ENCODE measurements around the gene LNPEP.
"Not testable (repeated sequence)": the region's sequence is repeated elsewhere in the genome, so short reads cannot be mapped to it uniquely, and the experiment has no call there.

Gene LNPEP

GRCh38 chr5:97077246-97077645 lies 141.4 kb downstream of the LNPEP start:
- ATAC-seq (ENCODE audit: insufficient read depth, low read depth): no peak
- Histone ChIP-seq H3K9ac (ENCODE audit: low read depth, low read length) (no peak overlapping the region), H4K20me1 (ENCODE audit: insufficient read depth, low read length) (no peaks in the 10 kb centered on the region), H3K4me2 (ENCODE audit: insufficient read depth, low read length) (no peak overlapping the region), H2AFZ (ENCODE audit: low read depth, low read length) (no peak overlapping the region), H3K79me2 (ENCODE audit: insufficient read depth, low read length) (no peaks in the 10 kb centered on the region), H3K4me1 (ENCODE audit: insufficient read depth, low read length) (peaks cover 12% of the 10 kb centered on the region), H3K27me3 (ENCODE audit: insufficient read depth, low read length, poor library complexity) (no peaks in the 10 kb centered on the region), H3K4me3 (ENCODE audit: low read depth in 1 of 2, low read length in 2 of 2) (no peak overlapping the region), H3K36me3 (ENCODE audit: insufficient read depth, low read length) (no peaks in the 10 kb centered on the region), H3K27ac (ENCODE audit: low read length) (no peak overlapping the region), H3K9me3 (ENCODE audit: insufficient read depth, low read length, severe bottlenecking) (no peaks in the 10 kb centered on the region)
- TF ChIP-seq CTCF (IDR thresholded peaks at IDR 0.05; ENCODE audit: borderline replicate concordance, extremely low read depth, low read length, poor library complexity, severe bottlenecking) (no peak), EZH2 (IDR thresholded peaks at IDR 0.05; ENCODE audit: borderline replicate concordance, low read depth, low read length, severe bottlenecking) (no peak)
- DNase-seq: no peak

GRCh38 chr5:97078958-97079743 lies 143.3 kb downstream of the LNPEP start:
- ATAC-seq (ENCODE audit: insufficient read depth, low read depth) (no peak), DNase-seq (no peak)
- Histone ChIP-seq H3K4me1 (ENCODE audit: insufficient read depth, low read length) (peaks cover 14% of the 10 kb centered on the region), H3K4me2 (ENCODE audit: insufficient read depth, low read length) (no peak overlapping the region), H2AFZ (ENCODE audit: low read depth, low read length) (no peak overlapping the region), H3K27ac (ENCODE audit: low read length) (no peak overlapping the region), H3K27me3 (ENCODE audit: insufficient read depth, low read length, poor library complexity) (no peaks in the 10 kb centered on the region), H3K4me3 (ENCODE audit: low read depth in 1 of 2, low read length in 2 of 2) (no peak overlapping the region), H3K9me3 (ENCODE audit: insufficient read depth, low read length, severe bottlenecking) (no peaks in the 10 kb centered on the region), H4K20me1 (ENCODE audit: insufficient read depth, low read length) (no peaks in the 10 kb centered on the region), H3K36me3 (ENCODE audit: insufficient read depth, low read length) (no peaks in the 10 kb centered on the region), H3K79me2 (ENCODE audit: insufficient read depth, low read length) (no peaks in the 10 kb centered on the region), H3K9ac (ENCODE audit: low read depth, low read length) (no peak overlapping the region)
- TF ChIP-seq EZH2 (IDR thresholded peaks at IDR 0.05; ENCODE audit: borderline replicate concordance, low read depth, low read length, severe bottlenecking) (no peak), CTCF (IDR thresholded peaks at IDR 0.05; ENCODE audit: borderline replicate concordance, extremely low read depth, low read length, poor library complexity, severe bottlenecking) (no peak)

- not testable (repeated sequence) for DNase-seq; H2AFZ ChIP-seq (ENCODE audit: low read depth, low read length); H3K79me2 ChIP-seq (ENCODE audit: insufficient read depth, low read length); H3K27ac ChIP-seq (ENCODE audit: low read length); H3K36me3 ChIP-seq (ENCODE audit: insufficient read depth, low read length); H3K9ac ChIP-seq (ENCODE audit: low read depth, low read length); H3K27me3 ChIP-seq (ENCODE audit: insufficient read depth, low read length, poor library complexity); H3K4me3 ChIP-seq (ENCODE audit: low read depth in 1 of 2, low read length in 2 of 2); ATAC-seq (ENCODE audit: insufficient read depth, low read depth); H3K9me3 ChIP-seq (ENCODE audit: insufficient read depth, low read length, severe bottlenecking); H4K20me1 ChIP-seq (ENCODE audit: insufficient read depth, low read length); H3K4me2 ChIP-seq (ENCODE audit: insufficient read depth, low read length)
- H3K4me1 ChIP-seq (ENCODE audit: insufficient read depth, low read length): peaks cover 14% of the 10 kb centered on the region
Measured at GRCh38 chr5:97084782-97085458, 149.0 kb downstream of the LNPEP start.

GRCh38 chr5:97085459-97086181 lies 149.7 kb downstream of the LNPEP start:
- ATAC-seq (ENCODE audit: insufficient read depth, low read depth) (no peak), DNase-seq (no peak)
- peaks cover 5% of the 10 kb centered on the region for H3K9me3 ChIP-seq (ENCODE audit: insufficient read depth, low read length, severe bottlenecking)
- no peaks in the 10 kb centered on the region for H3K79me2 ChIP-seq (ENCODE audit: insufficient read depth, low read length)
- H3K9ac ChIP-seq (ENCODE audit: low read depth, low read length): no peak overlapping the region
- H3K27ac ChIP-seq (ENCODE audit: low read length): no peak overlapping the region
- no peaks in the 10 kb centered on the region for H4K20me1 ChIP-seq (ENCODE audit: insufficient read depth, low read length)
- no peaks in the 10 kb centered on the region for H3K27me3 ChIP-seq (ENCODE audit: insufficient read depth, low read length, poor library complexity)
- no peak overlapping the region for H3K4me2 ChIP-seq (ENCODE audit: insufficient read depth, low read length)
- TF ChIP-seq CTCF (IDR thresholded peaks at IDR 0.05; ENCODE audit: borderline replicate concordance, extremely low read depth, low read length, poor library complexity, severe bottlenecking) (no peak), EZH2 (IDR thresholded peaks at IDR 0.05; ENCODE audit: borderline replicate concordance, low read depth, low read length, severe bottlenecking) (no peak)
- peaks cover 14% of the 10 kb centered on the region for H3K4me1 ChIP-seq (ENCODE audit: insufficient read depth, low read length)
- H3K4me3 ChIP-seq (ENCODE audit: low read depth in 1 of 2, low read length in 2 of 2): no peak overlapping the region
- H2AFZ ChIP-seq (ENCODE audit: low read depth, low read length): no peak overlapping the region
- no peaks in the 10 kb centered on the region for H3K36me3 ChIP-seq (ENCODE audit: insufficient read depth, low read length)
